WTC11 (cell line): ENCODE results near the gene MMP24OS. TPM values are rescaled to one million over a fixed set of nuclear protein-coding genes. Genes with fewer than 3 reads are reported as not detected.
A peak's percentile ranks its signal among the peaks of the same experiment; 100 is the strongest.

Experiments used
- ATAC-seq: fragments of 200-7000 bp; cut with Tn5 transposase; 2 replicates; pipeline ENCODE4 v1.10.0; 2021; ENCODE audit warnings: mild to moderate bottlenecking, moderate library complexity
- CTCF ChIA-PET: fragments of 300-600 bp; sonication (Branson Sonifier 250); formaldehyde crosslinking; loops from one replicate; lab custom pipeline; 2021; ENCODE audit warnings: antibody characterized with exemption; lab: Charles Lee
- POLR2A ChIA-PET: fragments of 350-600 bp; sonication (Branson Sonifier 250); formaldehyde crosslinking; loops from one replicate; lab custom pipeline; 2021; ENCODE audit warnings: antibody characterized with exemption; lab: Charles Lee
- DNase-seq: peaks from one replicate; pipeline ENCODE4 v3.0.0; 2021; ENCODE audit warnings: low spot score
- H3K27ac Mint-ChIP-seq: 2 replicates; pipeline ENCODE4 v1.8.0; 2021; ENCODE audit warnings: mixed read lengths
- H3K27me3 Mint-ChIP-seq: 2 replicates; pipeline ENCODE4 v1.8.0; 2021; ENCODE audit warnings: low read depth, mild to moderate bottlenecking, moderate library complexity, mixed read lengths
- H3K36me3 Mint-ChIP-seq: 2 replicates; pipeline ENCODE4 v1.8.0; 2021; ENCODE audit warnings: mixed read lengths
- H3K4me1 Mint-ChIP-seq: 2 replicates; pipeline ENCODE4 v1.8.0; 2022; ENCODE audit warnings: mixed read lengths
- H3K4me3 Mint-ChIP-seq: 2 replicates; pipeline ENCODE4 v1.8.0; 2021; ENCODE audit warnings: mild to moderate bottlenecking, moderate library complexity, mixed read lengths
- H3K9me3 Mint-ChIP-seq: 2 replicates; pipeline ENCODE4 v1.8.0; 2021; ENCODE audit warnings: mixed read lengths
- E2F4 ChIP-seq: sonication (generic); formaldehyde crosslinking; IDR thresholded peaks from 2 replicates; pipeline ENCODE4 v1.8.1; 2022; ENCODE audit warnings: low read depth, mild to moderate bottlenecking, moderate library complexity, missing genetic modification reagents, borderline replicate concordance
- FOXK1 ChIP-seq: sonication (generic); formaldehyde crosslinking; IDR thresholded peaks from 2 replicates; pipeline ENCODE4 v1.8.0; 2022; ENCODE audit warnings: mild to moderate bottlenecking, moderate library complexity, missing genetic modification reagents
- GABPB1 ChIP-seq: sonication (generic); formaldehyde crosslinking; IDR thresholded peaks from 2 replicates; pipeline ENCODE4 v1.8.1; 2023; ENCODE audit warnings: mild to moderate bottlenecking, missing genetic modification reagents
- NFE2L1 ChIP-seq: sonication (generic); formaldehyde crosslinking; IDR thresholded peaks from 2 replicates; pipeline ENCODE4 v1.8.1; 2023; ENCODE audit warnings: missing genetic modification reagents
- NR1H2 ChIP-seq: sonication (generic); formaldehyde crosslinking; IDR thresholded peaks from 2 replicates; pipeline ENCODE4 v1.9.0; 2021; ENCODE audit warnings: mild to moderate bottlenecking, moderate library complexity, missing genetic modification reagents
- PRRX2 ChIP-seq: fragments of 250-450 bp; sonication (Bioruptor Pico); IDR thresholded peaks from 2 replicates; pipeline ENCODE4 v1.8.0; 2021; ENCODE audit warnings: mild to moderate bottlenecking
- ZBTB43 ChIP-seq: sonication (generic); formaldehyde crosslinking; IDR thresholded peaks from 2 replicates; pipeline ENCODE4 v1.8.1; 2023; ENCODE audit warnings: mild to moderate bottlenecking, missing genetic modification reagents
- ZNF121 ChIP-seq: sonication (generic); formaldehyde crosslinking; IDR thresholded peaks from 2 replicates; pipeline ENCODE4 v1.8.0; 2023; ENCODE audit warnings: missing genetic modification reagents
- ZNF232 ChIP-seq: sonication (generic); formaldehyde crosslinking; IDR thresholded peaks from 2 replicates; pipeline ENCODE4 v1.8.0; 2022; ENCODE audit warnings: mild to moderate bottlenecking, missing genetic modification reagents
- ZNF423 ChIP-seq: fragments of 250-450 bp; sonication (Bioruptor Pico); IDR thresholded peaks from 2 replicates; pipeline ENCODE4 v2.1.2; 2022; ENCODE audit warnings: mild to moderate bottlenecking, moderate library complexity
- total RNA-seq: library from RNA; stranded (reverse); gene quantifications from 3 replicates; pipeline ENCODE4 v1.2.3, GENCODE V29; 2021
- TF ChIP-seq, protein P1 (sequence below): sonication (generic); formaldehyde crosslinking; IDR thresholded peaks from 2 replicates; pipeline ENCODE4 v1.8.1; 2022; ENCODE audit warnings: low read depth, missing genetic modification reagents, borderline replicate concordance
- TF ChIP-seq, protein P2 (sequence below): fragments of 250-450 bp; sonication (Bioruptor Pico); IDR thresholded peaks from 2 replicates; pipeline ENCODE4 v1.9.0; 2021; ENCODE audit warnings: mild to moderate bottlenecking

The MMP24OS gene
- total RNA-seq, 1 experiment from 2014 or later: 50.6 TPM

DNA sequence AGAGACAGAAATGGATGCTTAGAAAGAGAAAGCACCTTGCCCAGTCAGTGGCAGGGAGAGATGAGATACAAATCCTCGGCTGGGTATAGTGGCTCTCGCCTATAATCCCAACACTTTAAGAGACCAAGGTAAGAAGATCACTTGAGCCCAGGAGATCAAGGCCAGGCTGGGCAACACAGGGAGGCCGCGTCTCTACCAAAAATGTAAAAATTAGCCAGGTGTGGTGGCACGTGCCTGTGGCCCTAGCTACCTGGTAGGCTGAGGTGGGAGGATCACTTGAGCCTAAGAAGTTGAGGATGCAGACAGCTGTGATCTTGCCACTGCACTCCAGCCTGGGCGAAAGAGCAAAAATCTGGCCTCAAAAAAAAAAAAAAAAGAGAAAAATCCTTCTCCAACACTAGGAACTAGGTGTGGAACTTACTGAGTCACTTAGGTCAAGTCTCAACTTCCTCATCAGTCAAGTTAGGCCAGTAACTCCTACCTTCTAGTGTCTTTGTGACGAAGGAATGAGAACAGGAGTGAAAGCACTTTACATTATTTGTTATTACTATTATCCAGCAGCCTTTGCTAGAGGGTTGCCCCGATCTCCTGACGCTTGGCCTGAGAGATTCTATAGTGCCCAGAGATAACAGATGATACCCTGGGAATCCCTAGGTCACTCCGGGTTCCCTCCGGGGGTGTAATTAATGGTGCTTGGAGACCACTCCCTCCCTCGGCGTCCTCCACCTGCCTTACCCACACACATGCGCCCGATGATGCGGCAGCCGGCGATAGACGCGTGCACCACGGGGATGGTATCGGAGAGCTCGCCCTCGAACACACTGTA is 5.7 kb upstream of the MMP24OS start (continued):
- no peak for TF ChIP-seq NFE2L1 (CRISPR knock-in tag)
- TF ChIP-seq, protein P1, sequence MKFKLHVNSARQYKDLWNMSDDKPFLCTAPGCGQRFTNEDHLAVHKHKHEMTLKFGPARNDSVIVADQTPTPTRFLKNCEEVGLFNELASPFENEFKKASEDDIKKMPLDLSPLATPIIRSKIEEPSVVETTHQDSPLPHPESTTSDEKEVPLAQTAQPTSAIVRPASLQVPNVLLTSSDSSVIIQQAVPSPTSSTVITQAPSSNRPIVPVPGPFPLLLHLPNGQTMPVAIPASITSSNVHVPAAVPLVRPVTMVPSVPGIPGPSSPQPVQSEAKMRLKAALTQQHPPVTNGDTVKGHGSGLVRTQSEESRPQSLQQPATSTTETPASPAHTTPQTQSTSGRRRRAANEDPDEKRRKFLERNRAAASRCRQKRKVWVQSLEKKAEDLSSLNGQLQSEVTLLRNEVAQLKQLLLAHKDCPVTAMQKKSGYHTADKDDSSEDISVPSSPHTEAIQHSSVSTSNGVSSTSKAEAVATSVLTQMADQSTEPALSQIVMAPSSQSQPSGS: no peak
- TF ChIP-seq FOXK1: no peak
- TF ChIP-seq GABPB1: no peak; the same call in 1 of the 2 replicates
- TF ChIP-seq ZNF423 (CRISPR knock-in tag): no peak
- TF ChIP-seq E2F4 (CRISPR knock-in tag): no peak
- TF ChIP-seq, protein P2, sequence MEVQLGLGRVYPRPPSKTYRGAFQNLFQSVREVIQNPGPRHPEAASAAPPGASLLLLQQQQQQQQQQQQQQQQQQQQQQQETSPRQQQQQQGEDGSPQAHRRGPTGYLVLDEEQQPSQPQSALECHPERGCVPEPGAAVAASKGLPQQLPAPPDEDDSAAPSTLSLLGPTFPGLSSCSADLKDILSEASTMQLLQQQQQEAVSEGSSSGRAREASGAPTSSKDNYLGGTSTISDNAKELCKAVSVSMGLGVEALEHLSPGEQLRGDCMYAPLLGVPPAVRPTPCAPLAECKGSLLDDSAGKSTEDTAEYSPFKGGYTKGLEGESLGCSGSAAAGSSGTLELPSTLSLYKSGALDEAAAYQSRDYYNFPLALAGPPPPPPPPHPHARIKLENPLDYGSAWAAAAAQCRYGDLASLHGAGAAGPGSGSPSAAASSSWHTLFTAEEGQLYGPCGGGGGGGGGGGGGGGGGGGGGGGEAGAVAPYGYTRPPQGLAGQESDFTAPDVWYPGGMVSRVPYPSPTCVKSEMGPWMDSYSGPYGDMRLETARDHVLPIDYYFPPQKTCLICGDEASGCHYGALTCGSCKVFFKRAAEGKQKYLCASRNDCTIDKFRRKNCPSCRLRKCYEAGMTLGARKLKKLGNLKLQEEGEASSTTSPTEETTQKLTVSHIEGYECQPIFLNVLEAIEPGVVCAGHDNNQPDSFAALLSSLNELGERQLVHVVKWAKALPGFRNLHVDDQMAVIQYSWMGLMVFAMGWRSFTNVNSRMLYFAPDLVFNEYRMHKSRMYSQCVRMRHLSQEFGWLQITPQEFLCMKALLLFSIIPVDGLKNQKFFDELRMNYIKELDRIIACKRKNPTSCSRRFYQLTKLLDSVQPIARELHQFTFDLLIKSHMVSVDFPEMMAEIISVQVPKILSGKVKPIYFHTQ (CRISPR knock-in tag): no peak
- no peak for TF ChIP-seq PRRX2 (CRISPR knock-in tag)
- TF ChIP-seq, all 79 proteins: peak for 0

GRCh38 chr20:35281506-35282101 is 3.7 kb upstream of the MMP24OS start:
- H3K36me3 Mint-ChIP-seq: peaks cover 36% of the 10 kb centered on the region
- no peaks in the 10 kb centered on the region for H3K27me3 Mint-ChIP-seq
- H3K27ac Mint-ChIP-seq: no peak overlapping the region
- peak; percentile 59; the same call in 1 of the 2 replicates for TF ChIP-seq ZNF121 (CRISPR knock-in tag)
- no peak for TF ChIP-seq NR1H2 (CRISPR knock-in tag)
- ATAC-seq (no peak), DNase-seq (no peak)
- no peak overlapping the region for H3K4me3 Mint-ChIP-seq
- CTCF ChIA-PET: interaction anchor here (1.3 kb wide), 1 partner anchor 22 kb away, joined by 3 read pairs; no protein-coding TSS in a partner anchor
- POLR2A ChIA-PET: interaction anchor here (0.5 kb wide), 1 partner anchor 444 kb away, joined by 5 read pairs; no protein-coding TSS in a partner anchor
- no peaks in the 10 kb centered on the region for H3K9me3 Mint-ChIP-seq
- H3K4me1 Mint-ChIP-seq: peaks cover 28% of the 10 kb centered on the region

- ChIA-PET CTCF (interaction anchor here (0.7 to 1.3 kb wide), 3 partner anchors 12 to 23 kb away, joined by 3 to 4 read pairs (median 3); no protein-coding TSS in a partner anchor), POLR2A (no interaction called here)
- H3K4me3 Mint-ChIP-seq: no peak overlapping the region
- no peaks in the 10 kb centered on the region for H3K9me3 Mint-ChIP-seq
- H3K4me1 Mint-ChIP-seq: peaks cover 30% of the 10 kb centered on the region
- no peak for DNase-seq
- no peaks in the 10 kb centered on the region for H3K27me3 Mint-ChIP-seq
- no peak for TF ChIP-seq ZBTB43 (CRISPR knock-in tag)
- no peak for TF ChIP-seq ZNF232 (CRISPR knock-in tag)
- H3K36me3 Mint-ChIP-seq: peaks cover 36% of the 10 kb centered on the region
- no peak overlapping the region for H3K27ac Mint-ChIP-seq
- no peak for ATAC-seq
These were observed 2.6 kb upstream of the MMP24OS start for GRCh38 chr20:35280523-35280922.
